Measurements from ENCODE around the gene HLX. TPM values are rescaled to one million over a fixed set of nuclear protein-coding genes. Genes with fewer than 3 reads are reported as not detected.

Gene HLX, protein sequence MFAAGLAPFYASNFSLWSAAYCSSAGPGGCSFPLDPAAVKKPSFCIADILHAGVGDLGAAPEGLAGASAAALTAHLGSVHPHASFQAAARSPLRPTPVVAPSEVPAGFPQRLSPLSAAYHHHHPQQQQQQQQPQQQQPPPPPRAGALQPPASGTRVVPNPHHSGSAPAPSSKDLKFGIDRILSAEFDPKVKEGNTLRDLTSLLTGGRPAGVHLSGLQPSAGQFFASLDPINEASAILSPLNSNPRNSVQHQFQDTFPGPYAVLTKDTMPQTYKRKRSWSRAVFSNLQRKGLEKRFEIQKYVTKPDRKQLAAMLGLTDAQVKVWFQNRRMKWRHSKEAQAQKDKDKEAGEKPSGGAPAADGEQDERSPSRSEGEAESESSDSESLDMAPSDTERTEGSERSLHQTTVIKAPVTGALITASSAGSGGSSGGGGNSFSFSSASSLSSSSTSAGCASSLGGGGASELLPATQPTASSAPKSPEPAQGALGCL
- 10 to 100 TPM; 11.9 to 26.8 (median 16.4) TPM for total RNA-seq

DNA sequence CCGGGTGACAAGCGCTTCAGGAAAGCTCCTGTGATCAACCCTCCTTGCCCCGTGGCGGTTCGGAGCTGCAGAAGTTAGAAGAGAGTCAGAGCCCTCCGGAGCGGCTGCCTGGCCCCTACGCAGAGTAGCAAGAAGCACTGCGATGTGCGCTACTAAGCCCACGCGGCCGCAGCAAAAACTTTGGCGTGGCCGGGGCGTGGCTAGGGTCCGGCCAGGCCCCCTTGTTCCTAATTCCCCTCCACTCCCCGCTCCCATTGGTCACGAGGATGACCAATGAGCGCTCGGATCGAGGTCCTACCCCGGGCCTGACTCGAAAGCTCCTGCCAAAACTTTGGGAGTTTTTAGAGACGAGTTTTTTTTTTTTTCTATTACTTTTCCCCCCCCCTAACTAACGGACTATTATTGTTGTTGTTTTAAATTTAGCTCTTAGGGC, at the start of gene HLX:
Gene HLX, plus strand, starts transcription at position 368 of the 433 bp plus-strand sequence. CDS start 415 bp downstream, outside the sequence.
- TF ChIP-seq, protein P1, sequence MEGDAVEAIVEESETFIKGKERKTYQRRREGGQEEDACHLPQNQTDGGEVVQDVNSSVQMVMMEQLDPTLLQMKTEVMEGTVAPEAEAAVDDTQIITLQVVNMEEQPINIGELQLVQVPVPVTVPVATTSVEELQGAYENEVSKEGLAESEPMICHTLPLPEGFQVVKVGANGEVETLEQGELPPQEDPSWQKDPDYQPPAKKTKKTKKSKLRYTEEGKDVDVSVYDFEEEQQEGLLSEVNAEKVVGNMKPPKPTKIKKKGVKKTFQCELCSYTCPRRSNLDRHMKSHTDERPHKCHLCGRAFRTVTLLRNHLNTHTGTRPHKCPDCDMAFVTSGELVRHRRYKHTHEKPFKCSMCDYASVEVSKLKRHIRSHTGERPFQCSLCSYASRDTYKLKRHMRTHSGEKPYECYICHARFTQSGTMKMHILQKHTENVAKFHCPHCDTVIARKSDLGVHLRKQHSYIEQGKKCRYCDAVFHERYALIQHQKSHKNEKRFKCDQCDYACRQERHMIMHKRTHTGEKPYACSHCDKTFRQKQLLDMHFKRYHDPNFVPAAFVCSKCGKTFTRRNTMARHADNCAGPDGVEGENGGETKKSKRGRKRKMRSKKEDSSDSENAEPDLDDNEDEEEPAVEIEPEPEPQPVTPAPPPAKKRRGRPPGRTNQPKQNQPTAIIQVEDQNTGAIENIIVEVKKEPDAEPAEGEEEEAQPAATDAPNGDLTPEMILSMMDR (IDR thresholded peaks at IDR 0.05; ENCODE audit: low read depth), result no peak

DNA sequence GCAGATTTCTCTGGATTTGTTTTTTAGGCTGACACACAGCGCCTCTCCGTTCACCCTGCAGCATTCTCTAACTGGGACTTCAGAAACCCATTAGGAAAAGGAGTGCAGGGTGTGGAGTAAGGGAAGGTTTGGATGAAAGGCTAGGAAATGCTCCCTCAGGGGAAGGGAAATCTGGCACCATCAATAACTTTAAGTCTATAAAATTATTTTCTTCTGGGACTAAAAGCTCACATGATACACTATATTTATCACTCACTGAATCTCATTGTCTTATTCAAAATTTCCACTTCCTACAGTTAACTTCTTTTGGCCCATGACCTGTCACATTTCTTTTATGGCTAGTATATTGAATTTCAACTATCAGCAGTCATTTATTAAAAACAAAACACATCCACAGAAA, 45.8 kb upstream of the HLX start:
- TF ChIP-seq, protein P1 (IDR thresholded peaks at IDR 0.05; ENCODE audit: low read depth), result no peak

DNA sequence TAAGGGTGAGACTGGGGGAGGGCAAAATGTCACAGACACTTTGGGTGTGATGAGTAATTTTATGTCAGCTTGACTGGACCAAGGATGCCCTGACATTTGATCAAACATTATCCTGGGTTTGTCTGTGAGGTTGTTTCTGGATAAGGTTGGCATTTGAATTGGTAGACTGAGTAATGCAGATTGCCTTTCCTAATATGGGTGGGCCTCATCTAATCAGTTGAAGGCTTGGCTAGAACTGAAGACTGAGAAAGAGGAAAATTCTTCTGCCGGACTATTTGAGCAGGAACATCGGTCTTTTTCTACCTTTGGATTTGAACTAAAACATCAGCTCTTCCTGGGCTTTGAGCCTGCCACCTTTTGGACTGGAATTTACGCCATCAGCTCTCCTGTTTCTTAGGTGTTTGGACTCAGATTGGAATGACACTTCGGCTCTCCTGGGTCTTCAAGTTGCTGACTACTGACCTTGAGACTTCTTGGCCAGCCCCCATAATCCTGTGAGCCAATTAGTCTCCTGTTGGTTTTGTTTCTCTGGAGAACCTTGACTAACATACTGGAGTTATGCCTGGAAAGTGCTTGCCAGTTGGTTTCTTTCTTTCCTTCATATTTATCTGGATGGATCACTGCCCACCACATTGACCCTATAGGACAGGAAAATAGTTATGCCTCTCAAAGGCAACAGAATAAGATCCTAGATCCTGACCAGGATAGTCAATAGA, 44.9 kb upstream of the HLX start:
- TF ChIP-seq, protein P1 (IDR thresholded peaks at IDR 0.05; ENCODE audit: low read depth), result no peak

DNA sequence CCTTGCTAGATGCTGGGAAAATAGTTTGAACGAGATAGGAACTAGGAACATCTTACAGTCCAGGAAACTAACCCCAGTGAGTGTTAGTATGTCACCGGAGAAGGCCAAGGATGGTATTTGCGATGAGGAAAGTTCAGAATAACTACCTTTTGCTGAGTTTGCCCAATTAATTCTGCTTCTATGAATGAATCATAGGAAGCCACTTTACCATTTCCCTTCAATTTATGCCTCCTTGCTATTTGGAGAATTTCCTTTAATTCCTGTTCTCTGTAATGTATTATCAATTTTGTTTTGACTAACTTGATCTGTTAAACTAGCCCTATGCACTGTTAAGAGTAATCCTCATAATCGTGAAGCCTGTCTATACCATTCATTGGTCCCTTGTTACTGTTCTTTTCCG, 40.7 kb upstream of the HLX start:
- TF ChIP-seq, protein P1 (IDR thresholded peaks at IDR 0.05; ENCODE audit: low read depth), result no peak

DNA sequence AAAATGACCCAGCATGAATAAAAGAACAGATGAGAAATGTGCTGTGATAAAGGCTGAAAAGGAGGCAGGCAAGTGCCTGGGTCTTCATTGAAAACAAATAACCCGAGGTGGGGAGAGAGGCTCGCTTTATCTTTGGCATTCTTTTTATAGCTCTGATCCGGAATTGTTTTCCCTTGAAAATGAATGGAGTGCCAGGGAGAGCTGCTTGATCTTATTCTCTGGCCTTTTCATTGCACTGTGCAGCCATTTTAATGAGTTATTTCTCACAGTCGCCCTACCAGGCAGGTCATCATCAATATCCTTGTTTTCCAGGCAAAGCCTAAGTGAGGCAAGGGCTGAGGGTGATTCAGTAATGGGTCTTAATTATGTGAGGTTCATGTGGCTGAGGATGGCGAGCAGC, 39.8 kb upstream of the HLX start:
- TF ChIP-seq, protein P1 (IDR thresholded peaks at IDR 0.05; ENCODE audit: low read depth), result no peak

DNA sequence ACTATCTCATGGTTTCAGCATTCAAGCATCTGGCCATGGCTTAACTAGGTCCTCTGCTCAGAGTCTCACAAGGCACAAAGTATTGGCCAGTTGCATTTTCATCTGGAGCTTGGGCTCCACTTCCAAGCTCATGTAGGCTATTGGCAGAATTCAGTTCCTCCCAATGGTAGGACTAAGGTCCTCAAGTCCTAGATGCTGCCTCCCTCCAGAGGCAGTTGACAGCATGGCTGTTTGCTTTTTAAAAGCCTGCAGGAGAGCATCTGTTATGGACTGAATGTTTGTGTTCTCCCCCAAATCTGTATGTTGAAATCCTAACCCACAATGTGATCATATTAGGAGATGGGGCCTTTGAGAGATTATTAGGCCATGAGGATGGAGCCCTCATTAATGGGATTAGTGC, 38.0 kb upstream of the HLX start:
- TF ChIP-seq, protein P1 (IDR thresholded peaks at IDR 0.05; ENCODE audit: low read depth), result no peak

DNA sequence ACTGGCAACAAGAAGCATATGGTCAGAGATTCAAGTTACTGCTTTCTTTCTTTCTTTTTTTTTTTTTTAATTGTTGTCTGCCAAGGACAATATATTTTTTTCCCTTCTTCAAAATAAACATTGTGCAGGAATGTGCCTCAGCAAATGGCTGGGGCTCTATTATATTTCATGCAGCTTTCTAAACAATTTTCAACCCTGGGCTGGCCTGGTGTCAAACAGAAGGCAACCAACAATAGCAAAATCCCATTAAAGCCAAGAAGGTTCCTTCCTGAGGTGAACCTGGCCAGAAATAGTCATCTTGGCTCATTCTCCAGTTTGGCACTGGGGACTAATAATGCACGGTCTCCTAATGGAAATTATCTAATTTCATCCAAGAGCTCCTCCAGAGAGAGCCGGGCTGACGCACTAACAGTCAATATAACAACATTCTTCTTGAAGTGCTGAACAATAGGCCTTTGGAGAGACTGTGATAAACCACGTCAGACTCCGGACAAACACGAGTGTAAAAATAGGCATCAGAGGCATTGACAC, 35.7 kb upstream of the HLX start:
- TF ChIP-seq, protein P1 (IDR thresholded peaks at IDR 0.05; ENCODE audit: low read depth), result no peak
